Osteocyte (in vitro differentiated cells): ENCODE data around the gene RAD50. TPM values are rescaled to one million over a fixed set of nuclear protein-coding genes. Genes with fewer than 3 reads are reported as not detected.

Experiments used
- DNase-seq: peaks from one replicate; pipeline ENCODE4 v3.0.0; 2021; ENCODE audit warnings: mixed read lengths; ENCODE audit not compliant: unreplicated experiment; ENCODE audit errors: extremely low spot score
- H3K27ac Mint-ChIP-seq: one replicate; pipeline ENCODE4 v1.8.0; 2021; ENCODE audit warnings: mild to moderate bottlenecking, mixed read lengths; ENCODE audit not compliant: unreplicated experiment
- H3K27me3 Mint-ChIP-seq: one replicate; pipeline ENCODE4 v1.8.0; 2021; ENCODE audit warnings: mixed read lengths; ENCODE audit not compliant: unreplicated experiment
- H3K36me3 Mint-ChIP-seq: one replicate; pipeline ENCODE4 v1.8.0; 2021; ENCODE audit warnings: mixed read lengths; ENCODE audit not compliant: unreplicated experiment
- H3K4me1 Mint-ChIP-seq: one replicate; pipeline ENCODE4 v1.8.0; 2021; ENCODE audit warnings: mixed read lengths; ENCODE audit not compliant: unreplicated experiment
- H3K4me3 Mint-ChIP-seq: one replicate; pipeline ENCODE4 v1.8.0; 2021; ENCODE audit warnings: mild to moderate bottlenecking, moderate library complexity, mixed read lengths; ENCODE audit not compliant: unreplicated experiment
- H3K9me3 Mint-ChIP-seq: one replicate; pipeline ENCODE4 v1.8.0; 2021; ENCODE audit warnings: mixed read lengths; ENCODE audit not compliant: unreplicated experiment
- total RNA-seq: library from RNA; stranded (reverse); gene quantifications from 2 replicates; pipeline ENCODE4 v1.2.1, GENCODE V29; 2021
- TF ChIP-seq, protein P1 (sequence below): fragments of 200-600 bp; sonication (generic); IDR thresholded peaks from 2 replicates; pipeline ENCODE4 v1.5.0; 2021; ENCODE audit warnings: antibody characterized with exemption, mild to moderate bottlenecking, moderate library complexity

Gene RAD50
- total RNA-seq, 1 donor from 2014 or later: 27.5 TPM

DNA sequence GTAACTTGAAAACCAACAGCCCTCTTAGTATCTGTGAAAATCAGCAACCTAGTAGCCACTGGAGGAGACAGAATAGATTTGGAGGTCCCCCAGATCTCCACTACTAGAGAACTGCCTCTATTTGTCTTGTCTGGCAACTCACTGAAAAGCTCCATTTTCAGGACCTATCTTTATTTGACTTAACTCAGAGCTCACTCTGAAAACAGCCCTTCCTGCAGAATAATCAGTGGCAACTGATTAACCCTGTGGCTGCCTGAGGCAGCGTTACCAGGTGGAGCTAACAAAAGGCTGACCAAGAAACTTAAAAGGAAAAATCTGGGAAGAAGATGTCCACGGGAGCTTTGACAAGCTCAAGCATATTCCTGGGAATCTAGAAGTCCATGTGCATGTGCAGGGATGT is 90.7 kb downstream of the RAD50 start:
- DNase-seq: no peak
- peaks cover 15% of the 10 kb centered on the region for H3K27me3 Mint-ChIP-seq
- TF ChIP-seq, protein P1, sequence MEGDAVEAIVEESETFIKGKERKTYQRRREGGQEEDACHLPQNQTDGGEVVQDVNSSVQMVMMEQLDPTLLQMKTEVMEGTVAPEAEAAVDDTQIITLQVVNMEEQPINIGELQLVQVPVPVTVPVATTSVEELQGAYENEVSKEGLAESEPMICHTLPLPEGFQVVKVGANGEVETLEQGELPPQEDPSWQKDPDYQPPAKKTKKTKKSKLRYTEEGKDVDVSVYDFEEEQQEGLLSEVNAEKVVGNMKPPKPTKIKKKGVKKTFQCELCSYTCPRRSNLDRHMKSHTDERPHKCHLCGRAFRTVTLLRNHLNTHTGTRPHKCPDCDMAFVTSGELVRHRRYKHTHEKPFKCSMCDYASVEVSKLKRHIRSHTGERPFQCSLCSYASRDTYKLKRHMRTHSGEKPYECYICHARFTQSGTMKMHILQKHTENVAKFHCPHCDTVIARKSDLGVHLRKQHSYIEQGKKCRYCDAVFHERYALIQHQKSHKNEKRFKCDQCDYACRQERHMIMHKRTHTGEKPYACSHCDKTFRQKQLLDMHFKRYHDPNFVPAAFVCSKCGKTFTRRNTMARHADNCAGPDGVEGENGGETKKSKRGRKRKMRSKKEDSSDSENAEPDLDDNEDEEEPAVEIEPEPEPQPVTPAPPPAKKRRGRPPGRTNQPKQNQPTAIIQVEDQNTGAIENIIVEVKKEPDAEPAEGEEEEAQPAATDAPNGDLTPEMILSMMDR: no peak
- peaks cover 10% of the 10 kb centered on the region for H3K9me3 Mint-ChIP-seq
- no peak overlapping the region for H3K4me3 Mint-ChIP-seq
- H3K36me3 Mint-ChIP-seq: peaks cover 19% of the 10 kb centered on the region
- no peaks in the 10 kb centered on the region for H3K4me1 Mint-ChIP-seq
- no peak overlapping the region for H3K27ac Mint-ChIP-seq

DNA sequence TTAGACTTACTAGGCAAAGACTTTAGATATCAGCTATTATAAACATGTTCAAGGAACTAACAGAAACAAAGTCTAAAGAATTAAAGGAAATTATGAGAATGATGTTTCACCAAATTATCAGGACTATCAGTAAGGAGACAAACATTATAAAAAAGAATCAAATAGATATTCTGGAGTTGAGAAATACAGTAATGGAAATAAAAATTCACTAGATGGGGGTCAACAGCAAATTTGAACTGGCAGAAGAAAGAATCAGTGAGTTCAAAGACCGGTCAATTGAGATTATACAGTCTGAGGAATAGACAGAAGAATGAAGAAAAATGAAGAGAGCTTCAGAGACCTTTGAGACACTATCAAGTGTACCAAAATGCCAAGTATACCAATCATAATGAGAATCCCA is 91.6 kb downstream of the RAD50 start:
- Mint-ChIP-seq H3K27me3 (peaks cover 17% of the 10 kb centered on the region), H3K4me3 (no peak overlapping the region), H3K36me3 (peaks cover 10% of the 10 kb centered on the region), H3K4me1 (no peaks in the 10 kb centered on the region), H3K9me3 (peaks cover 10% of the 10 kb centered on the region), H3K27ac (no peak overlapping the region)
- TF ChIP-seq, protein P1: no peak
- DNase-seq: no peak

DNA sequence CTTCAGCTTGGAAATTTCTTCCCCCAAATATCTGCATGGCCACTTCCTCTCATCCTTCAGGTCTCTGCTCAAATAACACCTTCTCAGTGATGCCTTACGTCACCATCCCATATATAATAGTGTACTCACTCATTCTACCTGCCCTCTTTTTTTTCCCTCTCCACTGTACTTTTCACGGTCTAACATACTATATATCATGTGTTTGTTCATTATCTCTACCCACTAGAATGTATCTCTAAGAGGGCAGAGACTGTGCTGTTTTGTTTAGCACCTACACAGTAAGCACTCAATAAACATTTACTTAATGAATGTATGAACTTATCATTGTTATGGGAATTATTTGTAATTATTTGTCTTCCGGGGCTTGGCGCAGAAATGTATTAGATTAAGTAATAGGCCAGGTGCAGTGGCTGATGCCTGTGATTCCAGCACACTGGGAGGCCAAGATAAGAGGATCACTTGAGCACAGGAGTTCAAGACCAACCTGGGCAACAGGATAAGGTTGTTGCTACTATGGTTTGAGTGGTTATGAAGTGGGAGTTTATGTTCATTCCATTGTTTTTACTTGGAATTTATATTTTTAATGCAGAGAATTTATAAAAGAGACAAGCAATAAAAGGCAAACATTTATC is 95.2 kb downstream of the RAD50 start:
- Mint-ChIP-seq H3K27ac (no peak overlapping the region), H3K36me3 (peaks cover 7% of the 10 kb centered on the region), H3K4me1 (peaks cover 4% of the 10 kb centered on the region), H3K9me3 (peaks cover 10% of the 10 kb centered on the region), H3K4me3 (no peak overlapping the region), H3K27me3 (peaks cover 28% of the 10 kb centered on the region)
- TF ChIP-seq, protein P1: no peak
- DNase-seq: peak; percentile 10

DNA sequence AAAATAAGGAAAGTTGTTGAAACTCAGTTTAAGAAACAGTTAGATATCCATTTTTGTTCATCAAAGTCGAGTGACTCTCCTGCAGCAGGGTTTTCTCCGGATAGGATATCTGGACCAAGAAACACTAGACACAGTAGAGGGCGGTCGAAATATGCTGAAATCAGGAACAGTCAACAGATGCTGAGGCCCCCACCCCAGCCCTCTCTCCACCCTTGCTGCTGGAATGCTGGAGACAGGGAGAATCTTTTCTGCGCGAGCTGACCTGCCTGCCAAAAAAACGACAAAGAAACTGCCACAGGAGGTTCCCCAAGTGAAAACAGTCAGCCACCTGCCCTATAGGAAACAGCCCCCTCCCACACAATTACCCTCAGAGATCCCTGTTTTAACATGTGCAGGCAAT is 96.9 kb downstream of the RAD50 start:
- no peak overlapping the region for H3K4me3 Mint-ChIP-seq

More for the DNA sequence above, 96.9 kb downstream of the RAD50 start:
- Mint-ChIP-seq H3K27ac (no peak overlapping the region), H3K27me3 (peaks cover 18% of the 10 kb centered on the region), H3K9me3 (peaks cover under 1% of the 10 kb centered on the region), H3K4me1 (peaks cover 4% of the 10 kb centered on the region), H3K36me3 (peaks cover 2% of the 10 kb centered on the region)
- peak; percentile 30 for DNase-seq
- TF ChIP-seq, protein P1: no peak
